T-cell (primary cell): Measurements from ENCODE around the gene KIAA1217. TPM values are rescaled to one million over a fixed set of nuclear protein-coding genes. Genes with fewer than 3 reads are reported as not detected.

Experiments used
- ATAC-seq, 4 experiments: fragments of 200-7000 bp in 3 of 4; fragments of 150-1000 bp in 1 of 4; cut with Tn5 transposase; replicated peaks in 1 of 4; 1 replicate in 3 of 4; 2 replicates in 1 of 4; pipeline ENCODE4 v1.10.0; 2021; ENCODE audit warnings: moderate library complexity in 3 of 4, mild to moderate bottlenecking in 2 of 4, moderate number of reproducible peaks in 1 of 4
- CTCF ChIA-PET, 2 donors: fragments of 300-600 bp; sonication (Branson Sonifier 250); formaldehyde crosslinking; loops; one replicate each; lab custom pipeline; 2022; ENCODE audit warnings: antibody characterized with exemption in 2 of 2; lab: Charles Lee
- POLR2A ChIA-PET, 2 donors: fragments of 300-600 bp; sonication (Branson Sonifier 250); formaldehyde crosslinking; loops; one replicate each; lab custom pipeline; 2022; ENCODE audit warnings: antibody characterized with exemption in 2 of 2; lab: Charles Lee
- DNase-seq, 35 experiments: peaks; one replicate each; pipeline versions ENCODE4 v3.0.0 to v3.0.0-alpha.2; 2013 to 2023
- H3K27ac ChIP-seq: one replicate; pipeline ENCODE4 v1.5.1; 2013; ENCODE audit warnings: low read length
- H3K27me3 ChIP-seq, 2 experiments: replicated peaks in 1 of 2; 1 replicate in 1 of 2; 2 replicates in 1 of 2; pipeline versions ENCODE4 v1.6.1 to v1.7.0; 2013; ENCODE audit warnings: low read length in 1 of 2, mixed read lengths in 1 of 2; ENCODE audit not compliant: control insufficient read depth in 2 of 2, insufficient read depth in 2 of 2; ENCODE audit errors: extremely low read depth in 1 of 2
- H3K36me3 ChIP-seq, 2 donors: 1 replicate in 1 of 2; 2 replicates in 1 of 2; pipeline versions ENCODE4 v1.6.1 to v1.7.0; 2013; ENCODE audit warnings: low read length in 1 of 2; ENCODE audit not compliant: control insufficient read depth in 2 of 2, insufficient read depth in 1 of 2; ENCODE audit errors: extremely low read depth in 1 of 2
- H3K4me1 ChIP-seq, 2 experiments: 1 replicate in 1 of 2; 2 replicates in 1 of 2; pipeline versions ENCODE4 v1.6.1 to v1.7.0; 2013; ENCODE audit warnings: low read length in 2 of 2, mixed read lengths in 1 of 2; ENCODE audit not compliant: insufficient read depth in 2 of 2, control insufficient read depth in 1 of 2; ENCODE audit errors: extremely low read depth in 1 of 2
- H3K4me3 ChIP-seq, 2 donors: 1 replicate in 1 of 2; 2 replicates in 1 of 2; pipeline versions ENCODE4 v1.5.1 to v1.7.0; 2013; ENCODE audit warnings: mild to moderate bottlenecking in 2 of 2, low read length in 1 of 2, moderate library complexity in 1 of 2; ENCODE audit not compliant: control insufficient read depth in 1 of 2; ENCODE audit errors: extremely low read depth in 1 of 2
- H3K9me3 ChIP-seq: 2 replicates; pipeline ENCODE4 v1.7.0; 2013
- H3K27ac Mint-ChIP-seq, 2 donors: one replicate each; pipeline ENCODE4 v1.8.0; 2020 to 2021; ENCODE audit warnings: mild to moderate bottlenecking in 2 of 2, mixed read lengths in 2 of 2
- H3K27me3 Mint-ChIP-seq, 2 donors: one replicate each; pipeline ENCODE4 v1.8.0; 2021 to 2022; ENCODE audit warnings: mixed read lengths in 2 of 2
- H3K36me3 Mint-ChIP-seq: one replicate; pipeline ENCODE4 v1.8.0; 2021; ENCODE audit warnings: mixed read lengths
- H3K4me1 Mint-ChIP-seq, 3 donors: one replicate each; pipeline ENCODE4 v1.8.0; 2020 to 2022; ENCODE audit warnings: mixed read lengths in 3 of 3, mild to moderate bottlenecking in 1 of 3
- H3K4me3 Mint-ChIP-seq, 3 donors: one replicate each; pipeline ENCODE4 v1.8.0; 2020 to 2022; ENCODE audit warnings: mild to moderate bottlenecking in 3 of 3, mixed read lengths in 3 of 3, moderate library complexity in 3 of 3
- H3K9me3 Mint-ChIP-seq, 3 donors: one replicate each; pipeline ENCODE4 v1.8.0; 2020 to 2022; ENCODE audit warnings: mixed read lengths in 3 of 3
- WGBS: methylation state at CpG from one replicate; pipeline ENCODE4 v1.1.5; 2013; ENCODE audit warnings: missing lambda C conversion rate; ENCODE audit not compliant: insufficient coverage; 5-methylcytosine and 5-hydroxymethylcytosine counted together
- total RNA-seq, 35 experiments: library from RNA in 6 of 35; stranded (reverse) in 6 of 35; fragments of 120-200 nt in 1 of 35; gene quantifications; one replicate each; pipeline versions ENCODE4 v1.2.1 to v1.2.4 and lab custom pipeline; 2013 to 2026

KIAA1217 gene
- total RNA-seq, 5 donors from 2014 or later (not counting 1 experiment from before 2014, with no cell fraction given), result 0.12 to 1.2 (median 0.66) TPM; not detected in 1

GRCh38 chr10:24465124-24465874 is 256.4 kb downstream of the KIAA1217 start:
- 92% methylated on average over 4 of the region's 14 CpGs for WGBS
- Mint-ChIP-seq H3K36me3 (no peaks in the 10 kb centered on the region), H3K4me1 (peaks cover 10 to 32% (median 29%) of the 10 kb centered on the region in 3 donors), H3K27me3 (no peaks in the 10 kb centered on the region), H3K9me3 (no peaks in the 10 kb centered on the region), H3K27ac (peak overlapping the region in 1 of 2 donors; percentile 67), H3K4me3 (peak overlapping the region in 1 of 3 donors; percentile 4)
- H3K27ac ChIP-seq, result no peak overlapping the region
- no peaks in the 10 kb centered on the region for H3K36me3 ChIP-seq
- ChIA-PET CTCF (no interaction called here), POLR2A (no interaction called here)
- H3K27me3 ChIP-seq, result no peaks in the 10 kb centered on the region
- no peak for DNase-seq
- ATAC-seq, result no peak
- no peak overlapping the region for H3K4me3 ChIP-seq
- H3K4me1 ChIP-seq, result peaks cover 0 to 6% of the 10 kb centered on the region in 2 experiments
- no peaks in the 10 kb centered on the region for H3K9me3 ChIP-seq

- no peak overlapping the region for H3K4me3 ChIP-seq
- H3K27ac ChIP-seq, result no peak overlapping the region
- peaks cover 10 to 32% (median 29%) of the 10 kb centered on the region in 3 donors for H3K4me1 Mint-ChIP-seq
- no peaks in the 10 kb centered on the region for H3K27me3 ChIP-seq
- peaks cover 0 to 6% of the 10 kb centered on the region in 2 experiments for H3K4me1 ChIP-seq
- peak in 2 of 35 experiments; percentile 9 to 45 for DNase-seq
- H3K36me3 ChIP-seq, result no peaks in the 10 kb centered on the region
- no peaks in the 10 kb centered on the region for H3K9me3 ChIP-seq
- no peaks in the 10 kb centered on the region for H3K9me3 Mint-ChIP-seq
- H3K27ac Mint-ChIP-seq, result peak overlapping the region; percentile 57 to 67
- ChIA-PET CTCF (no interaction called here), POLR2A (no interaction called here)
- H3K27me3 Mint-ChIP-seq, result peaks cover 2 to 3% of the 10 kb centered on the region in 2 donors
- H3K36me3 Mint-ChIP-seq, result no peaks in the 10 kb centered on the region
- 47% methylated on average over 6 of the region's 16 CpGs for WGBS
- peak in 3 of 4 experiments; percentile 47 to 79 (median 53) for ATAC-seq
- peak overlapping the region in 2 of 3 donors; percentile 4 to 21 for H3K4me3 Mint-ChIP-seq
Observed at GRCh38 chr10:24465891-24466818, 257.2 kb downstream of the KIAA1217 start.

- no peak for DNase-seq
- Histone ChIP-seq H3K36me3 (no peaks in the 10 kb centered on the region), H3K27ac (no peak overlapping the region), H3K4me3 (no peak overlapping the region), H3K9me3 (no peaks in the 10 kb centered on the region), H3K27me3 (no peaks in the 10 kb centered on the region), H3K4me1 (peaks cover 0 to 6% of the 10 kb centered on the region in 2 experiments)
- H3K4me3 Mint-ChIP-seq, result no peak overlapping the region
- peaks cover 3 to 7% of the 10 kb centered on the region in 2 donors for H3K27me3 Mint-ChIP-seq
- ATAC-seq, result no peak
- CTCF ChIA-PET, result no interaction called here
- POLR2A ChIA-PET, result no interaction called here
- no CpG with 5 or more reads among the region's 1 CpG for WGBS
- no peaks in the 10 kb centered on the region for H3K9me3 Mint-ChIP-seq
- peaks cover 10 to 32% (median 29%) of the 10 kb centered on the region in 3 donors for H3K4me1 Mint-ChIP-seq
- no peaks in the 10 kb centered on the region for H3K36me3 Mint-ChIP-seq
- peak overlapping the region in 1 of 2 donors; percentile 20 for H3K27ac Mint-ChIP-seq
Observed at GRCh38 chr10:24467136-24467535, 258.2 kb downstream of the KIAA1217 start.

GRCh38 chr10:24467605-24468004 is 258.7 kb downstream of the KIAA1217 start:
- no peak overlapping the region for H3K4me3 Mint-ChIP-seq
- no peak for ATAC-seq
- CTCF ChIA-PET, result no interaction called here

GRCh38 chr10:24468281-24468751 is 259.4 kb downstream of the KIAA1217 start:
- H3K4me3 Mint-ChIP-seq, result no peak overlapping the region
- Histone ChIP-seq H3K4me1 (peaks cover 0 to 6% of the 10 kb centered on the region in 2 experiments), H3K36me3 (no peaks in the 10 kb centered on the region), H3K27ac (no peak overlapping the region), H3K9me3 (no peaks in the 10 kb centered on the region), H3K4me3 (no peak overlapping the region), H3K27me3 (peaks cover 0 to 4% of the 10 kb centered on the region in 2 experiments)
- H3K27ac Mint-ChIP-seq, result no peak overlapping the region
- peaks cover 10 to 30% (median 29%) of the 10 kb centered on the region in 3 donors for H3K4me1 Mint-ChIP-seq
- DNase-seq (no peak), ATAC-seq (no peak)
- ChIA-PET CTCF (no interaction called here), POLR2A (no interaction called here)
- no CpG with 5 or more reads among the region's 6 CpGs for WGBS
- H3K36me3 Mint-ChIP-seq, result no peaks in the 10 kb centered on the region
- peaks cover 0 to 5% (median 0%) of the 10 kb centered on the region in 3 donors for H3K9me3 Mint-ChIP-seq
- peaks cover 9 to 19% of the 10 kb centered on the region in 2 donors for H3K27me3 Mint-ChIP-seq

More at GRCh38 chr10:24467605-24468004, 258.7 kb downstream of the KIAA1217 start:
- Mint-ChIP-seq H3K9me3 (peaks cover 0 to 1% (median 0%) of the 10 kb centered on the region in 3 donors), H3K27ac (no peak overlapping the region), H3K27me3 (peaks cover 3 to 12% of the 10 kb centered on the region in 2 donors), H3K4me1 (peaks cover 10 to 32% (median 29%) of the 10 kb centered on the region in 3 donors), H3K36me3 (no peaks in the 10 kb centered on the region)
- DNase-seq, result no peak
- no peaks in the 10 kb centered on the region for H3K36me3 ChIP-seq
- H3K9me3 ChIP-seq, result no peaks in the 10 kb centered on the region
- H3K27ac ChIP-seq, result no peak overlapping the region
- WGBS, result no CpG with 5 or more reads among the region's 2 CpGs
- POLR2A ChIA-PET, result no interaction called here
- H3K4me1 ChIP-seq, result peaks cover 0 to 6% of the 10 kb centered on the region in 2 experiments
- H3K4me3 ChIP-seq, result no peak overlapping the region
- H3K27me3 ChIP-seq, result no peaks in the 10 kb centered on the region

GRCh38 chr10:24469993-24470392 is 261.1 kb downstream of the KIAA1217 start:
- no peaks in the 10 kb centered on the region for H3K36me3 Mint-ChIP-seq
- ATAC-seq, result no peak
- Histone ChIP-seq H3K9me3 (no peaks in the 10 kb centered on the region), H3K36me3 (no peaks in the 10 kb centered on the region), H3K27ac (no peak overlapping the region), H3K27me3 (peaks cover 0 to 11% of the 10 kb centered on the region in 2 experiments), H3K4me1 (no peaks in the 10 kb centered on the region), H3K4me3 (no peak overlapping the region)
- ChIA-PET POLR2A (no interaction called here), CTCF (no interaction called here)
- no peak for DNase-seq
- peaks cover 0 to 5% (median 0%) of the 10 kb centered on the region in 3 donors for H3K9me3 Mint-ChIP-seq
- 94% methylated on average over 8 of the region's 8 CpGs for WGBS
- H3K27ac Mint-ChIP-seq, result peak overlapping the region in 1 of 2 donors; percentile 17
- peaks cover 15 to 29% of the 10 kb centered on the region in 2 donors for H3K27me3 Mint-ChIP-seq
- peaks cover 0 to 14% (median 14%) of the 10 kb centered on the region in 3 donors for H3K4me1 Mint-ChIP-seq
- H3K4me3 Mint-ChIP-seq, result no peak overlapping the region
